Activated CD4-positive, alpha-beta T cell treated with anti-CD3 and anti-CD28 coated beads, Interleukin-2, amount 50 U/mL, for 1 hour (primary cell): ENCODE measurements around the gene CD226.
"Not testable (repeated sequence)": the region's sequence is repeated elsewhere in the genome, so short reads cannot be mapped to it uniquely, and the experiment has no call there.

ENCODE experiments used
- DNase-seq: peaks from one replicate; pipeline ENCODE4 v3.0.0-alpha.2; 2020

Gene CD226

DNA sequence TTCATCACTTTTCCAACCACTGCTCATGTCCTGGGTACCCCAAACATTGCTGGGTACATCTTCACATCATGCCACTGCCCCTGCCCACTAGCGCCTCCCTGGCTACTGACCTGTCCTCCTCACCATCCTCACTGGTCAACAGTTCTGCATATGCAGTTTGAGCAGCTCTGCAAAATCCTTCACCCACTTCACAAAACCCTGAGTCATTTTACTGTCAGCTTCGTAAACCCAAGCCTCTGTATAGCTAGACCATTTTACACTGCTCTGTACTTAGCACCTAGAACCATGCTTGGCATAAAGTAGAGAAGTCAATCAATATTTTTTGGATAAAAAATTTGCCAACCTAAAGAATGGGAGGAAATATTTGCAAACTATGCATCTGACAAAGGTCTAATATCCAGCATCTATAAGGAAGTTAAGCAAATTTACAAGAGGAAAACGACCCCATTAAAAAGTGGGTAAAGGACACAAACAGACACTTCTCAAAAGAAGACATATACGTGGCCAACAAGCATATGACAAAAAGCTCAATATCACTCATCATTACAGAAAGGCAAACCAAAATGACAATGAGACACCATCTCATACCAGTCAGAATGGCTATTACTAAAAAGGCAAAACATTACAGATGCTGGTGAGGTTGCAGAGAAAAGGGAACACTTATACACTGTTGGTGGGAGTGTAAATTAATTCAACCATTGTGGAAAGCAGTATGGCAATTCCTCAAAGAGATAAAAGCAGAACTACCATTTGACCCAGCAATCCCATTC, 48.3 kb downstream of the CD226 start:
- not testable (repeated sequence) for DNase-seq

DNA sequence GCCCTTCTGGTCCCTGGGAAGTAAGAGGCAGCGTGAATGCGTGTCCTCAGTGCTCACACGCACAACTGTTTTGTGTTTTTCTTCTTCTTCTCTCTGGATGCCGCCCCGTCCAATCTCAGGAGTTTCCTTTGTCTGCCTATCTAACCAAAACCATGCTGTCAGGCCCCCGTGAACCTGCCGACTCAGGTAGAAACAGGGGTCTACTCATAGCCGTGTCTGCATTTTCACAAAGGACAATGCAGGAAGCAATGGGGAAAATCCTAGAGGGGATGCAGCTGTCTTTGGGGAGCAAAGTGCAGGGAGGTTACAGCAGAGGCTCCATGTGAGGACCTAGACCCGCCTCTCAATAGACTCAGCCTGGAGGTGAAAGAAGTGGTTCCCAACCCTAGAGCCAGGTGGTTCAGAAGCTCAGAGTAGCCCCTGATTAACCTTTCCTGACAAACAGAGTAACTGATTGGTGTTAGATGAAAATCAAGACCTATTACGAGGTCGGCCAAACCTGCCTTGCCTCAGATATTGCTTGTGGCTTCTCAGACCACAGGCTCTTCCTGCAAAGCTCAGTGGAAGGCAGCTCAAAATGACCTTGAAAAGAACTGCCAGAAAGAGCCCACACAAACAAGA, 49.3 kb downstream of the CD226 start:
- peak; percentile 11 for DNase-seq

GRCh38 chr18:69897397-69898108, 50.1 kb downstream of the CD226 start:
- no peak for DNase-seq

- peak; percentile 10 for DNase-seq
Observed at GRCh38 chr18:69895066-69896047, 52.3 kb downstream of the CD226 start.

- no peak for DNase-seq
Observed at GRCh38 chr18:69894467-69894866, 53.2 kb downstream of the CD226 start.

DNA sequence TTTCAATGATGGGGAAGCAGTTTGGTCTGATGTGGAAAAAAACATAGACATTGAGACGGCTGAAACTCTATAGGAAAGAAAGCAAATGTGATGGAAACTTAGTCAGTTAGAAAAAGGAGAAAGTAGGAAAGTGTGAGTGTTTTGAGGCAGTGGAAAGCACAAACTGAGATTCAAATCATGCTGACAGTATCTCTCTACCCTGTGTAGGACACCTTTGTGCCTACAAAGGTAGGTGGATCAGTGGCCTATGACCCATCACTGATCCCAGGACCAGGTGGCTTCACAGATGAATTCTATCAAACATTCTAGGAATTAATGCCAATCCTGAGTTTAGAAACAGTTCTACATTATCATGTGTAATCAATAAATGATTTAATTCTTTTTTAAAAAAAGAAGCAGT, 57.1 kb downstream of the CD226 start:
- no peak for DNase-seq

GRCh38 chr18:69889009-69889408, 58.7 kb downstream of the CD226 start:
- DNase-seq, result no peak

GRCh38 chr18:69887256-69887655, 60.4 kb downstream of the CD226 start:
- no peak for DNase-seq

GRCh38 chr18:69885841-69886531, 61.7 kb downstream of the CD226 start:
- DNase-seq, result peak; percentile 20

- DNase-seq, result no peak
Observed at GRCh38 chr18:69885355-69885754, 62.3 kb downstream of the CD226 start.

- no peak for DNase-seq
Observed at GRCh38 chr18:69883781-69884180, 63.9 kb downstream of the CD226 start.

DNA sequence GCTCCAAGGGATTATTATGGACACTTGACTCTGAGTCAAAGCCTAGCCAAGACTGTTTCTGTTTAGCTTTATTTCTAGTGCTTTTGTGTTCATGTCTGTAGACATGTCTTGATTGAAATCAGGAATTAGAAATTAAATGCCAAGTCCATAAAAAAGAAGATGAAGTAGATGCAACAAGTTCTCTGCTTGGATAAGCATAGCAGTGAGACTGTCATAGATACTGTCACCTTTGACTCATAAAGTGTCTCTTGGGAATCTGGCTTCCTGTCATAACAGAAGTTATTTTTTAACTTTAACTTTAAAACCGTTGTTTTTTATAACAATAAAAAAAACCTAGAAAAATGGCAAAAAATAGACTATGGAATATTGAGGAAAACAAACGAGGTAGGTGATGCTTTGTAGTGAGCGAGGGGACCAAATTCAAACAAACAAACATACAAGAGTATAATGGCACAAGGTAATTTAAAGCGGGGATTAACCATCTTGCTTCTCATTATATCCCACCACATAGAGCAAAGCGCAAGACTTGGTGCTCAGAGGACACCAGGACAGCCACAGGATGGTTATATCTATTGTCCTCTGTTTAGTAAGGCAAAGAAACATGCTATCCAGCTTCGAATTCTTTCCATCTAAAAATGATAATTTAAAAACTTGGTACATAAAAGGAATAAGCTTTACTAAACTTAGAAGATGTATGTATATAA, 64.6 kb downstream of the CD226 start:
- DNase-seq, result no peak

DNA sequence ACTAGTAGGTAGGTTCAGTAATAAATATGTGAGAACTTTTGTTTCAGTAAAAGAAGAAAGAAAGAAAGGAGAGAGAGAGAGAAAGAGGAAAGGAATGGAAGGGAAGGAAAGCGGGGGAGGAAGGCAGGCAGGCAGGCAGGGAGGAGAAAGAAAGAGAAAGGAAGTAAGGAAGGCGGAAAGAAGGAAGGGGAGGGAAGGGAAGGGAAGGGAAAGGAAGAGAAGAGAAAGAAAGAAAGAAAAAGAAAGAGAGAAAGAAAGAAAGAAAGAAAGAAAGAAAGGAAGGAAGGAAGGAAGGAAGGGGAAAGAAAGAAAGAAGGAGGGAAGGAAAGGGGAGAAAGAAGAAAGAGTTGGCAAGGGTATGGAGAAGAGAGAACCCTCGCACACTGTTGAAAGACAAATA, 67.6 kb downstream of the CD226 start:
- no peak for DNase-seq

DNA sequence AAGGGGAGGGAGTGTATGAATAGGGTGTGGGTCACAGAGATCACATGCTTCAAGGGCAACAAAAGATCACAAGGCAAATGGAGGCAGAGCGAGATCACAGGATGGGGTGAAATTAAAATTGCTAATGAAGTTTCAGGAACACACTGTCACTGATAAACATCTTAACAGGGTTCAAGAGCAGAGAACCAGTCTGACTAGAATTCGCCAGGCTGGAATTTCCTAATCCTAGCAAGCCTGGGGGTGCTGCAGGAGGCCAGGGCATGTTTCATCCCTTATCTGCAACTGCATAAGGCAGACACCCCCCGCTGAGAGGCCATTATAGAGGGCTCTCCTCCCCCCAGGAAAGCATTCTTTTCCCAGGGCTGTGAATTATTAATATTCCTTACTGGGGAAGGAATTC, 68.6 kb downstream of the CD226 start:
- not testable (repeated sequence) for DNase-seq

GRCh38 chr18:69878213-69878933, 69.3 kb downstream of the CD226 start:
- no peak for DNase-seq

DNA sequence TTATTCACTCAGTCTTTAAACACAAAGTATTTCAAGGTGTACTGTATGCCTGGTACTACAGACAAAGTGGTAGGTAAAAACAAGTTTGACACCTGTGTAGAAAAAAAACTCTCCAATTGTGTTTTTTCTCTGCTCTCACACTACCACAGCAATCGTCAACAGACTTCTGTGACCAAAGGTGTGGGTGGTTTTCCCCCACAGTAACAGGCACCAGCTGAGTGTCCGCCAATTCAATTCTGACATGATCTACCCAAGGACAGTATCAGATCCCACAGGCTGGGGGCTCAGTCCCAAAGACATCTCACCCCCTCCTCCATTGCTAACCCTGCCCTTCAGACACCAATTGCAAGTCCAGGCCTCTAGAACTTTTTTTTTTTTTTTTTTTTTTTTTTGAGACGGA, 71.2 kb downstream of the CD226 start:
- no peak for DNase-seq

GRCh38 chr18:69874058-69874457, 73.6 kb downstream of the CD226 start:
- DNase-seq, result no peak

DNA sequence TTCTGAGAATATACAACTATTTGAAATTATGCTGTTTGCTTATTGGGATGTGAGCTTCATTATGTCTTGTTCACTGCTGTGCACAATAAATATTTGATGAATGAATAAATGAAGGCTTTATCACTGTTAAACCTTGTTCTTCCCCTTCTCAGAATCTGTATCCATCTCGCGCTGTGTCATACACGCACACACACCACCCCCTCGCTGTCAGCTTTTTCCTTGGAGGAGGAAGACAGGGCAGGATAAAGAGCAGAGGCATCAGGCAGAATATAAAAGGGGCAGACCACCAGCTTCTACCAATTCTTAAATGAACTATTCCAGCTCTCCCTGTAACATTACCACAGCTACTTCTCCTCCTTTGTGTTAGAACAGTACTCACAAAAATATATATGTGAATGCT, 75.0 kb downstream of the CD226 start:
- no peak for DNase-seq

DNA sequence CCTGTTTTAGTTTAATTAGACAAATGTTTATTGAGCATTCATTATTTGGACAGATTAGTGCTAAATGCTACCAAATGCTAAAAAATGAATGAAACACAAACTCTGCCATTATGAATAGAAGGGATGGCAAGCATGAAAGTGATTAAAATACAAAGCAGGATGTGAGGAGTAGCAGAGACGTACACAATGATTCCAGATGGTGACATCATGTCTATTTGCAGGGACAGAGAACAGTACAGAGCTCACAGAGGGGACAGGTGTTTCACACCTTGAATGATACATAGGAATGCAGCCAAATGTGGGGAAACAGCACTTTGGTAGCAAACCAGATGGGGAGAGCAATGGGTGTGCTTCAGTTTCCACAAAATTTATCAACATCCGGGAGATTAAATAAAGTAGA, 76.3 kb downstream of the CD226 start:
- DNase-seq, result no peak

GRCh38 chr18:69870736-69871135, 76.9 kb downstream of the CD226 start:
- no peak for DNase-seq

DNA sequence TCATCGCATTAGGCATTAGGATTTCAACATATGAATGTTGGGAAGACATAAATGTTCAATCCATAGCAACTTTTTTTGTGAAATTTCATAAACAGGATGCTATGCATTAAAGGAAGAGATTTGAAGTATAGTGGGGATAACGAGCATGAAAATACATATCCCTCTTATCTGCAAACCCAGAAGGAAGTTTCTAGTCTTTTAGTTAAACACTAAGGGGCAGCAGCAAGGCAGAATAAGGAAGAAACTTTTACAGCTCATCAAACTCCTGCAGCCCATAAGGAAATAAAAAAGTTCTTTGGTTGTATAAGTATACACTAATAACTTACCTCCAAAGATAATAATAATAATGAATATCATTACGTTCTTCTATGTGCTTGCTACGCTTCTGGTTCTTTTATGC, 81.5 kb downstream of the CD226 start:
- no peak for DNase-seq
